ENCODE results near the gene EPHB1.
"Not testable (repeated sequence)": the region's sequence is repeated elsewhere in the genome, so short reads cannot be mapped to it uniquely, and the experiment has no call there.

EPHB1 gene

GRCh38 chr3:134788283-134788682 lies 6.8 kb upstream of the EPHB1 start:
- not testable (repeated sequence) for DNase-seq

GRCh38 chr3:134790065-134790464 lies 5.0 kb upstream of the EPHB1 start:
- no peak for DNase-seq

GRCh38 chr3:134791992-134792391 lies 3.1 kb upstream of the EPHB1 start:
- no peak for DNase-seq

GRCh38 chr3:134792700-134793099 lies 2.4 kb upstream of the EPHB1 start:
- no peak for DNase-seq

- DNase-seq, result no peak
These were observed 1.5 kb upstream of the EPHB1 start for GRCh38 chr3:134793562-134793961.

- no peak for DNase-seq
These were observed 737 bp upstream of the EPHB1 start for GRCh38 chr3:134794323-134794722.

- DNase-seq, result no peak
These were observed 753 bp downstream of the EPHB1 start for GRCh38 chr3:134795746-134796280.

- DNase-seq, result no peak
These were observed 1.4 kb downstream of the EPHB1 start for GRCh38 chr3:134796281-134797056.

- no peak for DNase-seq
These were observed 2.1 kb downstream of the EPHB1 start for GRCh38 chr3:134797057-134797740.

- no peak for DNase-seq
These were observed 2.8 kb downstream of the EPHB1 start for GRCh38 chr3:134797741-134798451.

- no peak for DNase-seq
These were observed 3.7 kb downstream of the EPHB1 start for GRCh38 chr3:134798681-134799311.

GRCh38 chr3:134799393-134799792 lies 4.3 kb downstream of the EPHB1 start:
- DNase-seq, result no peak

GRCh38 chr3:134801204-134801958 lies 6.3 kb downstream of the EPHB1 start:
- no peak for DNase-seq

GRCh38 chr3:134802428-134803050 lies 7.5 kb downstream of the EPHB1 start:
- no peak for DNase-seq

- DNase-seq, result no peak
These were observed 8.0 kb downstream of the EPHB1 start for GRCh38 chr3:134803051-134803505.

GRCh38 chr3:134803652-134804051 lies 8.6 kb downstream of the EPHB1 start:
- DNase-seq, result no peak

- DNase-seq, result no peak
These were observed 9.7 kb downstream of the EPHB1 start for GRCh38 chr3:134804508-134805480.

- no peak for DNase-seq
These were observed 12.1 kb downstream of the EPHB1 start for GRCh38 chr3:134807189-134807588.

GRCh38 chr3:134808835-134809234 lies 13.8 kb downstream of the EPHB1 start:
- no peak for DNase-seq

GRCh38 chr3:134809427-134810051 lies 14.5 kb downstream of the EPHB1 start:
- DNase-seq, result no peak

Measured in activated CD8-positive, alpha-beta memory T cell treated with anti-CD3 and anti-CD28 coated beads for 24 hours (primary cell).